ENCODE data around the gene GAB2. TPM values are rescaled to one million over a fixed set of nuclear protein-coding genes. Genes with fewer than 3 reads are reported as not detected.

Gene GAB2
- total RNA-seq, 5 donors from 2014 or later (not counting 1 experiment from before 2014, with no cell fraction given) = 5.4 to 17.2 (median 8.8) TPM

- H3K9me3 ChIP-seq = no peaks in the 10 kb centered on the region
- H3K36me3 ChIP-seq (ENCODE audit: control insufficient read depth in 2 of 2, extremely low read depth in 1 of 2, insufficient read depth in 1 of 2, low read length in 1 of 2) = no peaks in the 10 kb centered on the region
- H3K4me3 ChIP-seq (ENCODE audit: control insufficient read depth in 1 of 2, extremely low read depth in 1 of 2, low read length in 1 of 2) = no peak overlapping the region
- CTCF ChIA-PET = no interaction called here
- H3K4me1 ChIP-seq (ENCODE audit: control insufficient read depth in 1 of 2, extremely low read depth in 1 of 2, insufficient read depth in 2 of 2, low read length in 2 of 2) = no peaks in the 10 kb centered on the region
- no peak for ATAC-seq (replicated peaks in 1 of 4)
- no peaks in the 10 kb centered on the region for H3K27me3 Mint-ChIP-seq
- no peaks in the 10 kb centered on the region for H3K9me3 Mint-ChIP-seq
- H3K27ac ChIP-seq (ENCODE audit: low read length) = no peak overlapping the region
- WGBS (ENCODE audit: insufficient coverage) = no CpG with 5 or more reads among the region's 3 CpGs
- no peaks in the 10 kb centered on the region for H3K36me3 Mint-ChIP-seq
- no peaks in the 10 kb centered on the region for H3K27me3 ChIP-seq (replicated peaks in 1 of 2; ENCODE audit: control insufficient read depth in 2 of 2, extremely low read depth in 1 of 2, insufficient read depth in 2 of 2, low read length in 1 of 2)
- H3K4me1 Mint-ChIP-seq = peaks cover 0 to 6% (median under 1%) of the 10 kb centered on the region in 3 donors
- POLR2A ChIA-PET = no interaction called here
- DNase-seq = no peak
- no peak overlapping the region for H3K4me3 Mint-ChIP-seq
- H3K27ac Mint-ChIP-seq = no peak overlapping the region
Observed at GRCh38 chr11:78331711-78332110, 85.9 kb downstream of the GAB2 start.

GRCh38 chr11:78330361-78330760 lies 87.3 kb downstream of the GAB2 start:
- CTCF ChIA-PET = no interaction called here
- H3K4me1 Mint-ChIP-seq = peaks cover 9 to 15% (median 10%) of the 10 kb centered on the region in 3 donors

GRCh38 chr11:78327945-78328344 lies 89.7 kb downstream of the GAB2 start:
- POLR2A ChIA-PET = no interaction called here
- CTCF ChIA-PET = no interaction called here
- Mint-ChIP-seq H3K9me3 (no peaks in the 10 kb centered on the region), H3K4me3 (no peak overlapping the region), H3K27ac (no peak overlapping the region), H3K4me1 (peaks cover 16 to 27% (median 24%) of the 10 kb centered on the region in 3 donors), H3K27me3 (no peaks in the 10 kb centered on the region), H3K36me3 (no peaks in the 10 kb centered on the region)
- 100% methylated on average over 2 of the region's 6 CpGs for WGBS (ENCODE audit: insufficient coverage)
- Histone ChIP-seq H3K36me3 (ENCODE audit: control insufficient read depth in 2 of 2, extremely low read depth in 1 of 2, insufficient read depth in 1 of 2, low read length in 1 of 2) (no peaks in the 10 kb centered on the region), H3K4me3 (ENCODE audit: control insufficient read depth in 1 of 2, extremely low read depth in 1 of 2, low read length in 1 of 2) (no peak overlapping the region), H3K27me3 (replicated peaks in 1 of 2; ENCODE audit: control insufficient read depth in 2 of 2, extremely low read depth in 1 of 2, insufficient read depth in 2 of 2, low read length in 1 of 2) (no peaks in the 10 kb centered on the region), H3K9me3 (no peaks in the 10 kb centered on the region), H3K4me1 (ENCODE audit: control insufficient read depth in 1 of 2, extremely low read depth in 1 of 2, insufficient read depth in 2 of 2, low read length in 2 of 2) (peaks cover 4 to 5% of the 10 kb centered on the region in 2 experiments), H3K27ac (ENCODE audit: low read length) (no peak overlapping the region)
- no peak for ATAC-seq (replicated peaks in 1 of 4)
- no peak for DNase-seq

More at GRCh38 chr11:78330361-78330760, 87.3 kb downstream of the GAB2 start:
- H3K36me3 ChIP-seq (ENCODE audit: control insufficient read depth in 2 of 2, extremely low read depth in 1 of 2, insufficient read depth in 1 of 2, low read length in 1 of 2) = no peaks in the 10 kb centered on the region
- POLR2A ChIA-PET = no interaction called here
- no peak overlapping the region for H3K27ac Mint-ChIP-seq
- H3K4me3 Mint-ChIP-seq = no peak overlapping the region
- WGBS (ENCODE audit: insufficient coverage) = no CpG with 5 or more reads among the region's 3 CpGs
- no peak overlapping the region for H3K27ac ChIP-seq (ENCODE audit: low read length)
- H3K4me3 ChIP-seq (ENCODE audit: control insufficient read depth in 1 of 2, extremely low read depth in 1 of 2, low read length in 1 of 2) = no peak overlapping the region
- no peaks in the 10 kb centered on the region for H3K27me3 Mint-ChIP-seq
- H3K9me3 Mint-ChIP-seq = no peaks in the 10 kb centered on the region
- H3K4me1 ChIP-seq (ENCODE audit: control insufficient read depth in 1 of 2, extremely low read depth in 1 of 2, insufficient read depth in 2 of 2, low read length in 2 of 2) = peaks cover 0 to 2% of the 10 kb centered on the region in 2 experiments
- H3K27me3 ChIP-seq (replicated peaks in 1 of 2; ENCODE audit: control insufficient read depth in 2 of 2, extremely low read depth in 1 of 2, insufficient read depth in 2 of 2, low read length in 1 of 2) = no peaks in the 10 kb centered on the region
- H3K36me3 Mint-ChIP-seq = no peaks in the 10 kb centered on the region
- ATAC-seq (replicated peaks in 1 of 4) = no peak
- no peak for DNase-seq
- no peaks in the 10 kb centered on the region for H3K9me3 ChIP-seq

GRCh38 chr11:78325274-78325781 lies 92.3 kb downstream of the GAB2 start:
- ChIA-PET CTCF (interaction anchor here in 1 of 2 donors (0.6 kb wide), 1 partner anchor 15 kb away, joined by 3 read pairs; no protein-coding TSS in a partner anchor), POLR2A (no interaction called here)
- no peaks in the 10 kb centered on the region for H3K27me3 ChIP-seq (replicated peaks in 1 of 2; ENCODE audit: control insufficient read depth in 2 of 2, extremely low read depth in 1 of 2, insufficient read depth in 2 of 2, low read length in 1 of 2)
- ATAC-seq (replicated peaks in 1 of 4) (peak; percentile 78 to 98 (median 87)), DNase-seq (peak in 7 of 35 experiments; percentile 0 to 51 (median 10))
- Mint-ChIP-seq H3K4me3 (no peak overlapping the region), H3K4me1 (peaks cover 16 to 24% (median 22%) of the 10 kb centered on the region in 3 donors), H3K27ac (peak overlapping the region; percentile 35 to 65), H3K27me3 (no peaks in the 10 kb centered on the region), H3K9me3 (no peaks in the 10 kb centered on the region), H3K36me3 (no peaks in the 10 kb centered on the region)
- 40% methylated on average over 3 of the region's 4 CpGs for WGBS (ENCODE audit: insufficient coverage)
- H3K9me3 ChIP-seq = no peaks in the 10 kb centered on the region
- H3K4me3 ChIP-seq (ENCODE audit: control insufficient read depth in 1 of 2, extremely low read depth in 1 of 2, low read length in 1 of 2) = no peak overlapping the region
- no peaks in the 10 kb centered on the region for H3K36me3 ChIP-seq (ENCODE audit: control insufficient read depth in 2 of 2, extremely low read depth in 1 of 2, insufficient read depth in 1 of 2, low read length in 1 of 2)
- H3K27ac ChIP-seq (ENCODE audit: low read length) = no peak overlapping the region
- H3K4me1 ChIP-seq (ENCODE audit: control insufficient read depth in 1 of 2, extremely low read depth in 1 of 2, insufficient read depth in 2 of 2, low read length in 2 of 2) = peaks cover 4 to 5% of the 10 kb centered on the region in 2 experiments

GRCh38 chr11:78323363-78323762 lies 94.3 kb downstream of the GAB2 start:
- ChIA-PET CTCF (no interaction called here), POLR2A (interaction anchor here in 1 of 2 donors (0.7 kb wide), 1 partner anchor 55 kb away, joined by 13 read pairs; no protein-coding TSS in a partner anchor)
- H3K9me3 ChIP-seq = no peaks in the 10 kb centered on the region
- no peaks in the 10 kb centered on the region for H3K36me3 ChIP-seq (ENCODE audit: control insufficient read depth in 2 of 2, extremely low read depth in 1 of 2, insufficient read depth in 1 of 2, low read length in 1 of 2)
- Mint-ChIP-seq H3K9me3 (no peaks in the 10 kb centered on the region), H3K27me3 (no peaks in the 10 kb centered on the region), H3K36me3 (no peaks in the 10 kb centered on the region), H3K4me3 (no peak overlapping the region), H3K4me1 (peaks cover 16 to 24% (median 22%) of the 10 kb centered on the region in 3 donors), H3K27ac (no peak overlapping the region)
- H3K27me3 ChIP-seq (replicated peaks in 1 of 2; ENCODE audit: control insufficient read depth in 2 of 2, extremely low read depth in 1 of 2, insufficient read depth in 2 of 2, low read length in 1 of 2) = no peaks in the 10 kb centered on the region
- ATAC-seq (replicated peaks in 1 of 4) (no peak), DNase-seq (no peak)
- no peak overlapping the region for H3K4me3 ChIP-seq (ENCODE audit: control insufficient read depth in 1 of 2, extremely low read depth in 1 of 2, low read length in 1 of 2)
- WGBS (ENCODE audit: insufficient coverage) = 100% methylated on average over 1 of the region's 6 CpGs
- peaks cover 4 to 5% of the 10 kb centered on the region in 2 experiments for H3K4me1 ChIP-seq (ENCODE audit: control insufficient read depth in 1 of 2, extremely low read depth in 1 of 2, insufficient read depth in 2 of 2, low read length in 2 of 2)
- no peak overlapping the region for H3K27ac ChIP-seq (ENCODE audit: low read length)

- POLR2A ChIA-PET = no interaction called here
- no peak for ATAC-seq (replicated peaks in 1 of 4)
- CTCF ChIA-PET = interaction anchor here in 1 of 2 donors (0.7 kb wide), 1 partner anchor 63 kb away, joined by 3 read pairs; no protein-coding TSS in a partner anchor
Observed at GRCh38 chr11:78319453-78319955, 98.1 kb downstream of the GAB2 start.

More at GRCh38 chr11:78319453-78319955, 98.1 kb downstream of the GAB2 start:
- no peaks in the 10 kb centered on the region for H3K4me1 ChIP-seq (ENCODE audit: control insufficient read depth in 1 of 2, extremely low read depth in 1 of 2, insufficient read depth in 2 of 2, low read length in 2 of 2)
- DNase-seq = no peak
- H3K27ac ChIP-seq (ENCODE audit: low read length) = no peak overlapping the region
- H3K27me3 Mint-ChIP-seq = no peaks in the 10 kb centered on the region
- no peaks in the 10 kb centered on the region for H3K36me3 ChIP-seq (ENCODE audit: control insufficient read depth in 2 of 2, extremely low read depth in 1 of 2, insufficient read depth in 1 of 2, low read length in 1 of 2)
- peaks cover 0 to 3% of the 10 kb centered on the region in 2 experiments for H3K27me3 ChIP-seq (replicated peaks in 1 of 2; ENCODE audit: control insufficient read depth in 2 of 2, extremely low read depth in 1 of 2, insufficient read depth in 2 of 2, low read length in 1 of 2)
- no peaks in the 10 kb centered on the region for H3K9me3 Mint-ChIP-seq
- H3K4me1 Mint-ChIP-seq = peaks cover 0 to 12% (median 4%) of the 10 kb centered on the region in 3 donors
- no peaks in the 10 kb centered on the region for H3K9me3 ChIP-seq
- H3K36me3 Mint-ChIP-seq = no peaks in the 10 kb centered on the region
- 60% methylated on average over 1 of the region's 4 CpGs for WGBS (ENCODE audit: insufficient coverage)
- no peak overlapping the region for H3K4me3 ChIP-seq (ENCODE audit: control insufficient read depth in 1 of 2, extremely low read depth in 1 of 2, low read length in 1 of 2)
- H3K4me3 Mint-ChIP-seq = no peak overlapping the region
- H3K27ac Mint-ChIP-seq = no peak overlapping the region

Measured in T-cell (primary cell).